GM19455 (cell line): ENCODE measurements around the gene PRRT3.
"Not testable (repeated sequence)": the region's sequence is repeated elsewhere in the genome, so short reads cannot be mapped to it uniquely, and the experiment has no call there.

ENCODE experiments used
- ATAC-seq: cut with Tn5 transposase; IDR thresholded peaks from one replicate; pipeline ENCODE4 v1.9.1; 2021; ENCODE audit not compliant: unreplicated experiment

The PRRT3 gene

GRCh38 chr3:9899289-9899791 lies 52.9 kb downstream of the PRRT3 start:
- ATAC-seq: no peak

DNA sequence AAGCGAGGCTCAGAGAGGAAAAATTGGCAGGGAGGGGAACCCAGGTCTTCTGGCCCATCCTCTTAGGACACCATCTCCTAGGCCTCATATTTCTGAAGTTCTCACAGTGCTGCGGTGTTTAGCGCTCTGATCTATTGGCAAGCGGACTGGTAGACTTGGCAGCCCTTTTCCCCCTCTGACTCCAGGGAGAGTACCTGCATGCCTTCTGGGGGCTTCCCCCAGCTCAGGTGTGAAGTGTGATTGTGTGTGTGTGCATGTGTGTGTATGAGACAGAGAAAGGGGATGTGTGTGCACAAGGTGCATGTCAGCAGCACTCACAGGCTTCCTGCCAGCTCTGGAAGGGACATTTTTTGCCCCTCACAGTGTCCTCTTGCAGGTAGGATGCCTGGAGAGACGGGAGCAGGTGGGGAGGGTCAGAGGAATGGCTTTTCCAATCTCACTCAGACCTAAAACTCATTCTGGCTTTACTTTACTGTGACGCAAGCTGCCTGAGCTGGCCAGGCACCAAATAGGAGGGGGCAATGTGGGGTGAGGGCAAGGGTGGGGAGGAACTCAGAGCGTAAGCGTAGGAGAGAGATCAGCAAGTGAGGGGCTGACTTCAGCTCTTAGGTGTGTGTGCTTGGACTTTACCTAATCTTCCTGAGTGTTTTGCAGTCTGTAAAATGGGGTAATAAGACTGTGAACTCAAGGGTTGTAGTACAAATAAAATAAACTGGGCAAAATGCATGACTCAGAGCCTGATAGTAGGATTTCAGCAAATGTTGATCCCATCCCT lies 53.6 kb downstream of the PRRT3 start:
- no peak for ATAC-seq

DNA sequence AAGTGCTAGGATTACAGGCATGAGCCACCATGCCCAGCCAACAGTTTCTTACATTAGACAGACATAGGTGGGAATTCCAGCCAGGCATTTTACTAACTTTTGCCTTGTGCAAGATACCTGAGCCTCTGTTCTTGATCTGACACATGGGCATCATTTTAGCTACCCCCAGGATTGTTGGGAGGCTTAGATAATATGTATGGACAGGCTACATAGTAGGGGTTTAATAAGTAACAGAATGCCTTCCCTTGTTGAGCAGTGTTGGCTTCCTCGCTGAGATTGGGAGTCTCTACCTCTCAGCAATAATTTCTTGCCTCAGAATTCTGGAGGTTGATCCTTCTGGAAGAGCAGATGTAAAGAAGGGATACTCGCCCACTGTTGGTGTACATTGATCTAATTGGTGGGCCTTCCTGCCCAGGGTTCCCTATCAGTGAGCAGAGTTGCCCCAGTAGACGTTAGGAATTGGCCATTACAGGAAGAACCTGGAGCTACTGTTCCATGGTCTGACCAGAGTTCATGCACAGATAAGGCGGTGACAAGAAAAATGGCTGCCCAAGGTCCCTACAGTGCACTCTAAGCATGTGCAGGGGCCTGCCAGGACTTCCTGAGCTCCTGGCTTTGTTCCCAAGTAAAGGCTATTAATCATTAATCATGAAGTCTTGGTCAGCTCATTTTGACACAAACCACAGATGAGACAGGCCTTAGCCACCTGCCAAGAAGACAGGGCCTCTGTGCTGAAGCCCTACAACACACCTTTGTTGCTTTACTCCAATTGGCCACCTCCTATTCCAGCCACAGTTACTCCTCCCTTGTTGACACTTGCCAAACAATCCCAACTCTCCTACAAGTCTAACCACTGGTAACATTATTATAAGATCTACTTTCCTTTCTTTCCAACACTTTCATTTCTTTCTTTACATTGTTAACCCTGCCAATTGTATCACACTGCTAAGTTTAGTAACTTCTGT lies 54.5 kb downstream of the PRRT3 start:
- no peak for ATAC-seq

DNA sequence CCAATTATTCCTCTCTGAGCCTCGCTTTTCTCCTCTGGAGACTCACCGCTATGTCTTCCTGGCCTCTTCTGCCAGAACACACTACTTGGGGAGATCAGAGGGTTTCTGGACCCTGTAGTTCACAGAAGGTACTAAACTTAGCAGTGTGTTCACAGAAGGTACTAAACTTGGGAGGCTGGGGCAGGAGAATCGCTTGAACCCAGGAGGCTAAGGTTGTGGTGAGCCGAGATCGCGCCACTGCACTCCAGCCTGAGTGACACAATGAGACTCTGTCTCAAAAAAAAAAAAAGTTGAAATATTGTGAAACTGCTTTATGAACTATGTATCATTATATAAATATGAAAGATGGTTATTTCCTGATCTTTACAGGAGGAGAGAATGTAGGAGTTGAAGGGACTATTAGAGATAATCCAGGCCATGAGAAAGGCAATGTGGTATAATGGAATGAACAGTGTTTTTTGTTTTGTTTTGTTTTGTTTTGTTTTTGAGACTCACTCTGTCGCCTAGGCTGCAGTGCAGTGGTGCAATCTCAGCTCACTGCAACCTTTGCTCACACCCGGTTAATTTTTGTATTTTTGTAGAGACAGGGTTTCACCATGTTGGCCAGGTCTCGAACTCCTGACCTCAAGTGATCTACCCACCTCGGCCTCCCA lies 55.3 kb downstream of the PRRT3 start:
- not testable (repeated sequence) for ATAC-seq

DNA sequence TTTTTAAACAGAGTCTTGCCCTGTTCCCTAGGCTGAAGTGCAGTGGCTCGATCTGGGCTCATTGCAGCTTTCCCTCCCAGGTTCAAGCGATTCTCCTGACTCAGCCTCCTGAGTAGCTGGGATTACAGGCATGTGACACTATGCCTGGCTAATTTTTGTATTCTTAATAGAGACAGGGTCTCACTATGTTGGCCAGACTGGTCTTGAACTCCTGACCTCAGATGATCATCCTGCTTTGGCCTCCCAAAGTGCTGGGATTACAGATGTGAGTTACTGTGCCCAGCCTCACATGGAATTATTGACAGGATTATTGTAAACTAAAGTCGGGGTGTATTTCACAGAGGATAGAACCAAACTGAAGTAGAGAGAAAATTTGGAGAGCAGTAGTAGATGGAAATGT lies 56.5 kb downstream of the PRRT3 start:
- not testable (repeated sequence) for ATAC-seq
